ENCODE results near the gene F13A1. TPM values are rescaled to one million over a fixed set of nuclear protein-coding genes. Genes with fewer than 3 reads are reported as not detected.

The F13A1 gene
- total RNA-seq, result 1 to 10 TPM in 1 of 5 donors, under 1 TPM in 3, not detected in 1; 0.18 to 4.8 (median 0.37) TPM
- total RNA-seq (2013), result 2.3 TPM
- total RNA-seq, result 0 to 0.51 (median 0.05) reads per million in 29 experiments

DNA sequence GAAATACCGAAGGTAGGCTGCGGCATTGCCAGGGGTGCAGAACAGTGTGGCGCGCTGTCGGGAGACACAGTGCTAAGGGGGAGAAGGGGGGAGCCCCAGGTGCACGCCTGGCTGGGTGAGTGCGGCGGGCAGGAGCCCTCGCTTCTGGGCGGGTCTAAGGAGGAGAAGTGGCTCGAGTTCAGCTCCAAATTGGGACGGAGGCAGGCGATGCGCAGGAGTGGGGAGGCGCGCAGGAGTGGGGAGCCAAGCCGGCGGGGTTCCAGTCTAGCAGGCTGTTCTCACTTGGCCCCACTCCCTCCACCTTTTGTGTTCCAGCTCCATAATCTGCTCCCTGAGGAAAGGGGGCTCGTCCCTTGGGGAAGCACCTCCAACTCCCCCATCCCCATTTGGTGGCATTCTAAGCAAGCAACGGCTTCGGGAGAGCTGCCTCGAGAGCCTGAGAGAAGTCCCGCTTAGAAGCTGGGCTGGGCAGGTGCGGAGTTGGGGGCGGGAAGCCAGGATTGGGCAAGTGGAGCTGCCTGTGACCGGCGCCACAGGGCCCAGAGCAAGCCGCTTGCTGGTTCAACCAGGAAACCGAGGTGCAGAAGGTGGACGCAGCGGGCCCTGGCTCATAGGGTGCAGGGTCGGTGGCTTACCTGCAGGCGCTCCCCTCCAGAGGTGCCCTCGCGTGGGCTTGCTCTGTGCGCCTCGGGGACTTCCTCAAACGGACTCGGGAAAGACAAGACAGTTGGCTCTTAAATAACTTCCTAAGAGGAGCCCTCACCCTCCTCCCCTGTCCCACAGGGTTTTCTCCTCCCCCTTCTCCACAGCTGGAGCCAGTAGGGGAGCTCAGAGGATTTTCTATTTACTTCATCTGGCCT lies at the start of gene F13A1:
F13A1 (minus strand) TSS at position 711 of the 860 bp plus-strand sequence. CDS start 1,998 bp downstream, outside the sequence.
- H3K4me3 ChIP-seq (ENCODE audit: control insufficient read depth in 1 of 2, extremely low read depth in 1 of 2, low read length in 1 of 2), result no peak within 1 kb of the TSS
- Mint-ChIP-seq H3K27me3 (peaks cover 55 to 58% of the 10 kb centered on the region in 2 donors), H3K9me3 (no peaks in the 10 kb centered on the region), H3K27ac (no peak within 1 kb of the TSS), H3K4me1 (no peaks in the 10 kb centered on the region), H3K4me3 (no peak within 1 kb of the TSS), H3K36me3 (no peaks in the 10 kb centered on the region)
- no peaks in the 10 kb centered on the region for H3K9me3 ChIP-seq
- peaks cover 6 to 26% of the 10 kb centered on the region in 2 experiments for H3K27me3 ChIP-seq (replicated peaks in 1 of 2; ENCODE audit: control insufficient read depth in 2 of 2, extremely low read depth in 1 of 2, insufficient read depth in 2 of 2, low read length in 1 of 2)
- ChIA-PET POLR2A (no interaction called here), CTCF (no interaction called here)
- H3K27ac ChIP-seq (ENCODE audit: low read length), result no peak within 1 kb of the TSS
- 14% methylated on average over 21 of the region's 39 CpGs for WGBS (ENCODE audit: insufficient coverage)
- DNase-seq (no peak), ATAC-seq (replicated peaks in 1 of 4) (peak in 2 of 4 experiments; percentile 11 to 33)
- H3K4me1 ChIP-seq (ENCODE audit: control insufficient read depth in 1 of 2, extremely low read depth in 1 of 2, insufficient read depth in 2 of 2, low read length in 2 of 2), result no peaks in the 10 kb centered on the region
- no peaks in the 10 kb centered on the region for H3K36me3 ChIP-seq (ENCODE audit: control insufficient read depth in 2 of 2, extremely low read depth in 1 of 2, insufficient read depth in 1 of 2, low read length in 1 of 2)

DNA sequence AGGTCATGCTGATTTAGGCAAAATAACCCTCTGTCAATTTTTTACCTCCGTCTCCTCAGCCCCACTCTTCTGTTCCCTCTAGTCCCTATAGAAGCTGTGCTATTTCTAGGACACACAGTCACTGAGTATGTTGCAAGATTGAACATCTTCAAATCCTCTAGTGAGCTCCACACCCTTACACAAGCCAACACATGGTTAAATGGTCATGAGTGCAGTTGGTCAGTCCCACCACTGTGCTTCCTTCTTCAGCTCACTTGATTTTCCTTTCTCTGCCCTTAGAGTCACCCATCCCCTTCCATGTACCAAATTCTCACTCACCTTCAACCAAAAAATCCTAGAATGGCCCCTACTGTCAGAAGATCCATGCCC lies 48.2 kb upstream of the F13A1 start:
- POLR2A ChIA-PET, result no interaction called here
- no peak overlapping the region for H3K27ac Mint-ChIP-seq
- H3K27me3 ChIP-seq (replicated peaks in 1 of 2; ENCODE audit: control insufficient read depth in 2 of 2, extremely low read depth in 1 of 2, insufficient read depth in 2 of 2, low read length in 1 of 2), result peaks cover 0 to 2% of the 10 kb centered on the region in 2 experiments
- peaks cover 5 to 15% of the 10 kb centered on the region in 2 donors for H3K27me3 Mint-ChIP-seq
- no peaks in the 10 kb centered on the region for H3K9me3 ChIP-seq
- no peaks in the 10 kb centered on the region for H3K4me1 Mint-ChIP-seq
- WGBS (ENCODE audit: insufficient coverage), result no CpG with 5 or more reads among the region's 1 CpG
- peaks cover 0 to 6% (median 0%) of the 10 kb centered on the region in 3 donors for H3K9me3 Mint-ChIP-seq
- H3K4me1 ChIP-seq (ENCODE audit: control insufficient read depth in 1 of 2, extremely low read depth in 1 of 2, insufficient read depth in 2 of 2, low read length in 2 of 2), result no peaks in the 10 kb centered on the region
- CTCF ChIA-PET, result no interaction called here
- H3K27ac ChIP-seq (ENCODE audit: low read length), result no peak overlapping the region
- DNase-seq (no peak), ATAC-seq (replicated peaks in 1 of 4) (no peak)
- no peaks in the 10 kb centered on the region for H3K36me3 ChIP-seq (ENCODE audit: control insufficient read depth in 2 of 2, extremely low read depth in 1 of 2, insufficient read depth in 1 of 2, low read length in 1 of 2)
- no peaks in the 10 kb centered on the region for H3K36me3 Mint-ChIP-seq
- no peak overlapping the region for H3K4me3 ChIP-seq (ENCODE audit: control insufficient read depth in 1 of 2, extremely low read depth in 1 of 2, low read length in 1 of 2)
- no peak overlapping the region for H3K4me3 Mint-ChIP-seq

DNA sequence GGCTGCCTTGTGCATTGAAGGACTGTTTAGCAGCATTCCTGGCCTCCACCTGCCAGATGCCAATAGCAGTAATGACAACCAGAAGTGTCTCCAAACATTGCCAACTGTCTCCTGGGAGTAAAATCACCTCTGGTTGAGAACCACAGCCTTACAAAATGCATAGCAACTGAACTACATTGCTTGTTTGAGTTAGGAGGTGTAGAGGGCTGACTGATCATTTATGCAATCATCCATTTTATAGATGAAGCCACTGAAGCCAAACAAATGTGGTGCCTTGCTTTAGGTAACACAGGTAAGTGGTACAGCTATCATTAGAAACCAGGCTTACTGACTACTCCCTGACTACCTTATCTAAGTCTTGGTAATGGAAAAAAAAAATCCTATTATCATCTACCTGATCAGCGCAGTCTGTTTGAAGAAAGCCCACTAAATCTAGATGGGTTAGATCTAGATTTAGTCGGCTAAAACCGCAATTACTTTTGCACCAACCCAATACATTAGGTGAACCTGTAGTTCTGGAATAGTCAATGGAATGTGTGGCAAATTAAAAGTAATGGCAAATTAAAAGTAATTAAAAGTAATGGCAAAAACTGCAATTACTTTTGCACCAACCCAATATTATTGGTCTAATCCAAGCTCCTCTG lies 47.7 kb upstream of the F13A1 start:
- H3K4me1 Mint-ChIP-seq, result no peaks in the 10 kb centered on the region
- Histone ChIP-seq H3K36me3 (ENCODE audit: control insufficient read depth in 2 of 2, extremely low read depth in 1 of 2, insufficient read depth in 1 of 2, low read length in 1 of 2) (no peaks in the 10 kb centered on the region), H3K9me3 (no peaks in the 10 kb centered on the region), H3K27me3 (replicated peaks in 1 of 2; ENCODE audit: control insufficient read depth in 2 of 2, extremely low read depth in 1 of 2, insufficient read depth in 2 of 2, low read length in 1 of 2) (peaks cover 0 to 2% of the 10 kb centered on the region in 2 experiments), H3K4me1 (ENCODE audit: control insufficient read depth in 1 of 2, extremely low read depth in 1 of 2, insufficient read depth in 2 of 2, low read length in 2 of 2) (no peaks in the 10 kb centered on the region), H3K27ac (ENCODE audit: low read length) (no peak overlapping the region), H3K4me3 (ENCODE audit: control insufficient read depth in 1 of 2, extremely low read depth in 1 of 2, low read length in 1 of 2) (no peak overlapping the region)
- H3K27me3 Mint-ChIP-seq, result peaks cover 5 to 15% of the 10 kb centered on the region in 2 donors
- ChIA-PET CTCF (no interaction called here), POLR2A (no interaction called here)
- no peak overlapping the region for H3K4me3 Mint-ChIP-seq
- DNase-seq (no peak), ATAC-seq (replicated peaks in 1 of 4) (no peak)
- H3K9me3 Mint-ChIP-seq, result peaks cover 0 to 4% (median 0%) of the 10 kb centered on the region in 3 donors
- H3K27ac Mint-ChIP-seq, result no peak overlapping the region
- H3K36me3 Mint-ChIP-seq, result no peaks in the 10 kb centered on the region
- no CpG with 5 or more reads among the region's 3 CpGs for WGBS (ENCODE audit: insufficient coverage)

DNA sequence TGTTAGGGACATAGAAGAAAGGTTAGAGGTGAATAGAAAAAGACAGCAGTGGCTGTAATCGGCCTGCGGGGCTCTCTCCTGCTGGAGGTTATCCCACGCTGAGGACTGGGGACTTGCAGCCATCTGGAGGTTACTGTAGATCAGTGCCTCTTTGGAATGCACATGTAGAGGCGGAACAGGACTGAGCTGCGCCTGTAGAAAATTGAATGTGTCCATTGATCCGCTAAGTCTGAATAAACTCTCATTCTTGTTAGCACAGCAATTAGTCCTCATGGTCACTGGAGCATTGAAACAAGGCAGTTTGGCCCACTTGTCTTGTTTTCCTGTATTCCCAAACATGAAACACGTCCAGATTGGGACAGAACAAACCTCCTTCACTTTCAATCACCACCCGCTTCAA lies 46.3 kb upstream of the F13A1 start:
- no peak for DNase-seq
- Mint-ChIP-seq H3K27me3 (peaks cover 5 to 9% of the 10 kb centered on the region in 2 donors), H3K4me3 (no peak overlapping the region), H3K9me3 (no peaks in the 10 kb centered on the region), H3K36me3 (no peaks in the 10 kb centered on the region), H3K27ac (no peak overlapping the region), H3K4me1 (no peaks in the 10 kb centered on the region)
- no peaks in the 10 kb centered on the region for H3K36me3 ChIP-seq (ENCODE audit: control insufficient read depth in 2 of 2, extremely low read depth in 1 of 2, insufficient read depth in 1 of 2, low read length in 1 of 2)
- 85% methylated on average over 5 of the region's 8 CpGs for WGBS (ENCODE audit: insufficient coverage)
- CTCF ChIA-PET, result no interaction called here
- H3K9me3 ChIP-seq, result no peaks in the 10 kb centered on the region
- H3K4me3 ChIP-seq (ENCODE audit: control insufficient read depth in 1 of 2, extremely low read depth in 1 of 2, low read length in 1 of 2), result no peak overlapping the region
- no peak overlapping the region for H3K27ac ChIP-seq (ENCODE audit: low read length)
- H3K27me3 ChIP-seq (replicated peaks in 1 of 2; ENCODE audit: control insufficient read depth in 2 of 2, extremely low read depth in 1 of 2, insufficient read depth in 2 of 2, low read length in 1 of 2), result peaks cover 0 to 2% of the 10 kb centered on the region in 2 experiments
- no peaks in the 10 kb centered on the region for H3K4me1 ChIP-seq (ENCODE audit: control insufficient read depth in 1 of 2, extremely low read depth in 1 of 2, insufficient read depth in 2 of 2, low read length in 2 of 2)
- no peak for ATAC-seq (replicated peaks in 1 of 4)
- POLR2A ChIA-PET, result no interaction called here

DNA sequence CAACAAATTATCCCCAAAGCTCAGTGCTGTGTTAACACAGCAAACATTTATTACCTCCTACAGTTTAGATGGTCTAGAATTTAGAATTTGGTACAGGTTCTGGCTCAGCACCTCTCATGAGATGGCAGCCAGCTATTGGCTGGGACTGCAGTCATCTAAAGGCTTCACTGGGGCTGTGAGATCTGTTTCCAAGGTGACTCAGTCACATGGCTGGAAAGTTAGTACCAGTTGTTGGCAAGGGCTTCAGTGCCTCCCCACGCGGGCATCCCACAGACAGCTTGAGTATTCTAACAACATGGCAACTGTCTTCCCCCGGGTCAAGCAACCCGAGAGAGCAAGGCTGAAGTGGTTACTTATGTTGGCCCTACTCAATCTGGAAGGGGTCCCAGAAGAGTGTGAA lies 44.8 kb upstream of the F13A1 start:
- no peaks in the 10 kb centered on the region for H3K36me3 Mint-ChIP-seq
- ATAC-seq (replicated peaks in 1 of 4), result no peak
- H3K27me3 ChIP-seq (replicated peaks in 1 of 2; ENCODE audit: control insufficient read depth in 2 of 2, extremely low read depth in 1 of 2, insufficient read depth in 2 of 2, low read length in 1 of 2), result peaks cover 0 to 2% of the 10 kb centered on the region in 2 experiments
- no peaks in the 10 kb centered on the region for H3K4me1 ChIP-seq (ENCODE audit: control insufficient read depth in 1 of 2, extremely low read depth in 1 of 2, insufficient read depth in 2 of 2, low read length in 2 of 2)
- peaks cover 5 to 9% of the 10 kb centered on the region in 2 donors for H3K27me3 Mint-ChIP-seq
- no peak overlapping the region for H3K4me3 ChIP-seq (ENCODE audit: control insufficient read depth in 1 of 2, extremely low read depth in 1 of 2, low read length in 1 of 2)
- no peaks in the 10 kb centered on the region for H3K4me1 Mint-ChIP-seq
- WGBS (ENCODE audit: insufficient coverage), result 90% methylated on average over 4 of the region's 4 CpGs
- H3K9me3 Mint-ChIP-seq, result no peaks in the 10 kb centered on the region
- no peaks in the 10 kb centered on the region for H3K9me3 ChIP-seq
- no peak for DNase-seq
- no peak overlapping the region for H3K27ac Mint-ChIP-seq
- H3K36me3 ChIP-seq (ENCODE audit: control insufficient read depth in 2 of 2, extremely low read depth in 1 of 2, insufficient read depth in 1 of 2, low read length in 1 of 2), result no peaks in the 10 kb centered on the region
- H3K4me3 Mint-ChIP-seq, result no peak overlapping the region
- ChIA-PET CTCF (no interaction called here), POLR2A (no interaction called here)
- H3K27ac ChIP-seq (ENCODE audit: low read length), result no peak overlapping the region

DNA sequence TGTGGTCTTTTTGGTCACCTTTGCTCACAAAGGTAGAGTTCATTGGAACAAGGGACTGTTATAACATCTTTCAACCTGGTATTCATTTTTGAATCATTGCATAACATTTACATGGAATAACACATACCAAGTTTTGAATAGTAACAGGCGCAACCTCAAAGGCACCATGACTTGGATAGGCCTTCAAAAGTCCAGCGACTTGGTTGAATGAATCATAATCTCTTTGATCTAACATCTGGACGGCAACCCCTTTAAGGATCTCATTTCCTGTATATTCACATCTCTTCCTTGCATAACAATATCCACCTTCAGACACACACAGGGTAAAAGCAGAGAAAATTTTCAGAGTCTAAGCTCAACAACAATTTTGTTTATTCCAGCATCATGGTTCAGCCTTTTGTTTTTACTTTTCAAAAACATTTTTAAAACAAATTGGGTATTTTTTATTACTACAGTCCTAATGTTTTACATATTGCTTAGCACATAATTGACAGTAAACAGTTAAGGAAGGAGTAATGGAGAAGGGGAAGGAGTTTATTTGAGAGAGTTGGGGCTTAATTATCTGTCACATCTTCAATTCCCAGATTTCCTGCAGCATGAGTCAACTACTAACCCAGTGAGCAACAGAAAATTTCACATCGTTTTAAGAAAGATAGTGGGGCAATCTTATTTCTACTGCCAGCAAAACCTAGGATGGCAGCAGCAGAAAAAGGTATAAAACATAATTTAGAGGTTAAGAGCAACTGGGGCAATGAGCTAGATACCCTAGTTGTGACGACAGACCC lies 41.8 kb upstream of the F13A1 start:
- H3K9me3 Mint-ChIP-seq, result no peaks in the 10 kb centered on the region
- no peaks in the 10 kb centered on the region for H3K4me1 Mint-ChIP-seq
- ATAC-seq (replicated peaks in 1 of 4), result no peak
- no peaks in the 10 kb centered on the region for H3K9me3 ChIP-seq
- no peaks in the 10 kb centered on the region for H3K27me3 ChIP-seq (replicated peaks in 1 of 2; ENCODE audit: control insufficient read depth in 2 of 2, extremely low read depth in 1 of 2, insufficient read depth in 2 of 2, low read length in 1 of 2)
- POLR2A ChIA-PET, result no interaction called here
- CTCF ChIA-PET, result no interaction called here
- no peaks in the 10 kb centered on the region for H3K36me3 ChIP-seq (ENCODE audit: control insufficient read depth in 2 of 2, extremely low read depth in 1 of 2, insufficient read depth in 1 of 2, low read length in 1 of 2)
- H3K36me3 Mint-ChIP-seq, result no peaks in the 10 kb centered on the region
- 54% methylated on average over 3 of the region's 5 CpGs for WGBS (ENCODE audit: insufficient coverage)
- H3K4me3 ChIP-seq (ENCODE audit: control insufficient read depth in 1 of 2, extremely low read depth in 1 of 2, low read length in 1 of 2), result no peak overlapping the region
- H3K4me1 ChIP-seq (ENCODE audit: control insufficient read depth in 1 of 2, extremely low read depth in 1 of 2, insufficient read depth in 2 of 2, low read length in 2 of 2), result no peaks in the 10 kb centered on the region
- no peak overlapping the region for H3K4me3 Mint-ChIP-seq
- H3K27ac ChIP-seq (ENCODE audit: low read length), result no peak overlapping the region
- H3K27ac Mint-ChIP-seq, result no peak overlapping the region
- peaks cover 4 to 11% of the 10 kb centered on the region in 2 donors for H3K27me3 Mint-ChIP-seq
- no peak for DNase-seq

All from T-cell (primary cell).